SK-N-MC (cell line): ENCODE measurements around the gene SLC45A2.

ENCODE experiments used
- EZH2 ChIP-seq: fragments of 200-600 bp; sonication (generic); IDR thresholded peaks from one replicate; pipeline ENCODE4 v1.6.1; 2017; ENCODE audit warnings: antibody characterized with exemption
- FOXP2 ChIP-seq: optimal IDR thresholded peaks from 2 replicates; pipeline ENCODE3; 2011; ENCODE audit warnings: mild to moderate bottlenecking, moderate library complexity; ENCODE audit not compliant: insufficient read depth; ENCODE audit errors: extremely low read length, control extremely low read depth
- POLR2AphosphoS5 ChIP-seq: IDR thresholded peaks from 2 replicates; pipeline ENCODE4 v1.6.1; 2012; ENCODE audit warnings: mild to moderate bottlenecking, low read depth, low read length, borderline replicate concordance

DNA sequence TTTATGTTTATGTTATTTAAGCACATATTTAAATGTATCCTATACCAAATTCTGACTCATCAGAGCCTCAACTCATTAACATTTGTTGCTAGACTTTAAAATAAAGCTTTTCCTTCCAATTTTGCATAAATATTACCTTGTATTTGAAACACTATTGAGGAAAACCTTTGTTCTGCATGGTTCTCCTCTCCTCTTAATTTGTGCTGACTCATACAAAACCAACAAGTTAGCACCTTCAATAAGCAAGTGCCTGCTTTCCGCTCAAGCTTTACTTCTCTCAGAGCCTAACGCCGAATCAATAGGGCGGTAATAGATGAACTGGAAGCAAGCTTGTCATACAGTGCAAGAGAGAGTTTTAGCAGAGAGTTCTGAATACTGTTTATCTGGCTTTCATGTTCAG, 15.5 kb upstream of the SLC45A2 start:
- TF ChIP-seq POLR2AphosphoS5 (no peak), EZH2 (no peak), FOXP2 (no peak)
